ENCODE data around the gene BMPR1A. TPM values are rescaled to one million over a fixed set of nuclear protein-coding genes. Genes with fewer than 3 reads are reported as not detected.

Gene BMPR1A
- total RNA-seq, 2 donors from 2014 or later, result 53.9 to 58.1 TPM

DNA sequence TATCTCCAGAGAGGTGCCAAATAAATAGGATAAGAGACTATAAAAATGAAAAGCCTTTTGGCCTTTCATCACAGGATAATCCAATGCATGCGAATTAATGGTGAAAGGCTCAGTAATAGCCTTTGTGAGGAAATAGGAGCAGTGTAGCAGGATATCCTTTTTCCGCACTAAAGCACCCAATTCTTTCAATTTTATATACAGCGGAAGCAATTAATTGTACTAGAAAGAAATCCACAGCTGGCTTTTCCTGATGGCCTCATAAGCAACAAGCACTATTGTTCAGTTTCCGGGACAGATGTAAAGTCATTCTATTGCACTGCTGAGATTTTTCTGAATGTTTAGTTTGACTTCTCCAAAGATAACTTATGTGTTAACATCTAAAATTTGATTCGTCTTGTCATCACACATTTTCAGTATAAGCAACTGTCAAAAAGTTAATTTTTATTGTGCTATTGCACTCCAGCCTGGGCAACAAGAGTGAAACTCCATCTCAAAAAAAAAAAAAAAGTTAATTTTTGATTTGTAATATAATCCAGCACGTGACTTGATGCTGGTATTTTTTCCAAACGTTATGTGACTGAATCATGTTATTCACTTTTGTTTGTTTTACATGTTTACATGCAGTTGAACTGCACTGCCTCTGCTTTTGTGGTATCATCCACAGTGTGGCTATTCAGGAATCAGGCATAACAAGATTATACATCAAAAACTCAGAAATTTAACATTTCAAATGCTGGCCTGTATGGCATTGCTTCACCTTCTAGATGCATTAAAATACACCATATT is 8.4 kb upstream of the BMPR1A start:
- Histone ChIP-seq H3K27me3 (replicated peaks; ENCODE audit: insufficient read depth) (no peaks in the 10 kb centered on the region), H3K27ac (peak overlapping the region in 1 of 2 donors; percentile 49), H3K4me3 (no peak overlapping the region), H3K9me3 (no peaks in the 10 kb centered on the region), H3K36me3 (no peaks in the 10 kb centered on the region), H3K4me1 (replicated peaks) (peaks cover 5% of the 10 kb centered on the region)
- 30% methylated on average over 7 of the region's 7 CpGs for WGBS
- DNase-seq (ENCODE audit: low spot score), result no peak
- intact Hi-C loops (cut with DNase I), result no loop called here
- TF ChIP-seq POLR2AphosphoS5 (IDR thresholded peaks at IDR 0.05) (peak; percentile 63), POLR2A (IDR thresholded peaks at IDR 0.05) (no peak)
- TF ChIP-seq, protein P1, sequence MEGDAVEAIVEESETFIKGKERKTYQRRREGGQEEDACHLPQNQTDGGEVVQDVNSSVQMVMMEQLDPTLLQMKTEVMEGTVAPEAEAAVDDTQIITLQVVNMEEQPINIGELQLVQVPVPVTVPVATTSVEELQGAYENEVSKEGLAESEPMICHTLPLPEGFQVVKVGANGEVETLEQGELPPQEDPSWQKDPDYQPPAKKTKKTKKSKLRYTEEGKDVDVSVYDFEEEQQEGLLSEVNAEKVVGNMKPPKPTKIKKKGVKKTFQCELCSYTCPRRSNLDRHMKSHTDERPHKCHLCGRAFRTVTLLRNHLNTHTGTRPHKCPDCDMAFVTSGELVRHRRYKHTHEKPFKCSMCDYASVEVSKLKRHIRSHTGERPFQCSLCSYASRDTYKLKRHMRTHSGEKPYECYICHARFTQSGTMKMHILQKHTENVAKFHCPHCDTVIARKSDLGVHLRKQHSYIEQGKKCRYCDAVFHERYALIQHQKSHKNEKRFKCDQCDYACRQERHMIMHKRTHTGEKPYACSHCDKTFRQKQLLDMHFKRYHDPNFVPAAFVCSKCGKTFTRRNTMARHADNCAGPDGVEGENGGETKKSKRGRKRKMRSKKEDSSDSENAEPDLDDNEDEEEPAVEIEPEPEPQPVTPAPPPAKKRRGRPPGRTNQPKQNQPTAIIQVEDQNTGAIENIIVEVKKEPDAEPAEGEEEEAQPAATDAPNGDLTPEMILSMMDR (IDR thresholded peaks at IDR 0.05), result no peak

DNA sequence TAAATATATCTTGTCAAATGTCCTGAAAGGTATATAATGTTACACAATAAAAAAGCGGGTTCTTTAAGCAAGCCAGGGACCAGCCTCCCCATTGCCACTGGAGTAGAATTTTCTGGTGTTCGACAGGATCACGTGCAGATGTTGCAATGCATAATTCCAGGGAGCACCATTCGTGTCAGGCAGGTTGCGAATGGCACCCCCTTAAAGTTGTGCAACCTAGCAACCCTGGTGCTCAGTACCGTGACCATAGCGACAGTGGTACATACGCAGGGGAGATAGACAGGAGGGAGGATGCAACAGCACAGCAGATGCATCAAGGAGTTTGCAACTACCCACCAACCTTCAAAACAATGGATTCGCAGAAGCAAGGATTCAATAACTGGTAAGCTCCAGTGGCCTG is 6.6 kb upstream of the BMPR1A start:
- intact Hi-C loops (cut with DNase I), result no loop called here
- Histone ChIP-seq H3K27me3 (replicated peaks; ENCODE audit: insufficient read depth) (no peaks in the 10 kb centered on the region), H3K4me1 (replicated peaks) (peaks cover 13% of the 10 kb centered on the region), H3K4me3 (no peak overlapping the region), H3K27ac (peak overlapping the region in 1 of 2 donors; percentile 24), H3K9me3 (no peaks in the 10 kb centered on the region), H3K36me3 (no peaks in the 10 kb centered on the region)
- WGBS, result 92% methylated on average over 9 of the region's 9 CpGs
- no peak for DNase-seq (ENCODE audit: low spot score)
- TF ChIP-seq, protein P1 (IDR thresholded peaks at IDR 0.05), result no peak
- TF ChIP-seq POLR2A (IDR thresholded peaks at IDR 0.05), result no peak
- no peak for TF ChIP-seq POLR2AphosphoS5 (IDR thresholded peaks at IDR 0.05)

DNA sequence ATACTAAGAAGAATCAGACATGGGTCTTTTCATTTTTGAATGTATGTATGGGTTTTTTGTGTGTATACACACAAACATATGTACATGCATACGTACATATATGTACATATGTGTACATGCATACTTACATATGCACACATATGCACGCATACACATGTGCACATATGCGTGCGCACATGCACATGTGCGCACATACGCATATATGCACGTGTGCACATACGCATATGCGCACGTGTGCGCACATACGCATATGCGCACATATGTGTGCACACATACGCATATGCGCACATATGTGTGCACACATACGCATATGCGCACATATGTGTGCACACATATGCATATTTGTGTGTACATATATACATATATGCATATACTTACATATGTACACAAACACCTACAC is 4.9 kb upstream of the BMPR1A start:
- no peak overlapping the region for H3K27ac ChIP-seq
- TF ChIP-seq POLR2A (IDR thresholded peaks at IDR 0.05), result no peak
- TF ChIP-seq POLR2AphosphoS5 (IDR thresholded peaks at IDR 0.05), result no peak
- TF ChIP-seq, protein P1 (IDR thresholded peaks at IDR 0.05), result no peak
- 97% methylated on average over 17 of the region's 17 CpGs for WGBS
- no peaks in the 10 kb centered on the region for H3K9me3 ChIP-seq
- intact Hi-C loops (cut with DNase I), result no loop called here
- H3K4me1 ChIP-seq (replicated peaks), result peaks cover 13% of the 10 kb centered on the region
- H3K27me3 ChIP-seq (replicated peaks; ENCODE audit: insufficient read depth), result no peaks in the 10 kb centered on the region
- no peak for DNase-seq (ENCODE audit: low spot score)
- no peaks in the 10 kb centered on the region for H3K36me3 ChIP-seq
- no peak overlapping the region for H3K4me3 ChIP-seq

DNA sequence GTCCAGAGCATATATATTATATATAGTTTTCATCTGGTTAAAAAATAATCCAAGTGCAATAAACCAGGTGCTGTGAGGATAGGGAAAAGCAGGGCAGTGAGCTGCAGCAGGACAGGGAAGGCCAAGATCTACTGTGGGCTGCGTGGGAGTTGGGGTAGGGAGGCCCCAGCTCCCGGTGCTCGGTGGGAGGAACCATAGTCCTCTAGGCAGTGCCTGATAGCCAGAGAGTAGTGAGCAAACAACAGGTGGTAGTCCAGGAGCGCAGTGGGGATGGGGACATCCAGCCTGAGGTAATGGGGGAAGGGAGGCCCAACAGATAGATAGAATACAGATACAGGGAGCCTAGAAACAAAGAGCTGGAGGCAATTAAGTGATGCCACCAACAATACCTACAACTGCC is 4.1 kb upstream of the BMPR1A start:
- no peaks in the 10 kb centered on the region for H3K9me3 ChIP-seq
- intact Hi-C loops (cut with DNase I), result no loop called here
- TF ChIP-seq, protein P1 (IDR thresholded peaks at IDR 0.05), result no peak
- TF ChIP-seq POLR2A (IDR thresholded peaks at IDR 0.05), result no peak
- no peak for TF ChIP-seq POLR2AphosphoS5 (IDR thresholded peaks at IDR 0.05)
- H3K4me3 ChIP-seq, result no peak overlapping the region
- DNase-seq (ENCODE audit: low spot score), result no peak
- H3K4me1 ChIP-seq (replicated peaks), result peaks cover 13% of the 10 kb centered on the region
- WGBS, result 82% methylated on average over 4 of the region's 4 CpGs
- no peak overlapping the region for H3K27ac ChIP-seq
- no peaks in the 10 kb centered on the region for H3K27me3 ChIP-seq (replicated peaks; ENCODE audit: insufficient read depth)
- H3K36me3 ChIP-seq, result no peaks in the 10 kb centered on the region

DNA sequence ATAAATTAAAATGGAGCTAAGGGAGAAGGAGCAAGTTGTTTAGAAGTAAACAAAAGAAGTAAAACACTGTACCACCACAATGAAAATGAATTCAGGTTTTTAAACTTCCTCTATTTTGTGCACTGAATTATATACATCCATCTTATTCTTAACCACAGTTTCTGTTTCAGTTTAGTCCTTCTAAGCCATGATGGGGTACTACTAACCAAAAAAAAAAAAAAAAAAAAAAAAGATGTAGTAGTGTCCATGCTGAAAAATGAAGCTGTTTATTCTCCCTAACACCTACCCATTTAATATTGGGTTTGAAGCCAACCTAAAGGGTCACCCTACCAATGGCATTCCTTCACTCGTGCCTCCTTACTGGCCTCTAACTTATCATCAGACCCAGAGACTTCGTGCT is 3.4 kb upstream of the BMPR1A start:
- intact Hi-C loops (cut with DNase I), result no loop called here
- TF ChIP-seq POLR2A (IDR thresholded peaks at IDR 0.05) (no peak), POLR2AphosphoS5 (IDR thresholded peaks at IDR 0.05) (no peak)
- TF ChIP-seq, protein P1 (IDR thresholded peaks at IDR 0.05), result no peak
- DNase-seq (ENCODE audit: low spot score), result no peak
- Histone ChIP-seq H3K36me3 (no peaks in the 10 kb centered on the region), H3K27me3 (replicated peaks; ENCODE audit: insufficient read depth) (no peaks in the 10 kb centered on the region), H3K4me1 (replicated peaks) (peaks cover 13% of the 10 kb centered on the region), H3K27ac (peak overlapping the region; percentile 95 to 96), H3K9me3 (no peaks in the 10 kb centered on the region), H3K4me3 (no peak overlapping the region)
- 93% methylated on average over 2 of the region's 2 CpGs for WGBS
